GM15510 (cell line): ENCODE measurements around the gene EML4.

ENCODE experiments used
- POLR2A ChIP-seq: IDR thresholded peaks from 3 replicates; pipeline ENCODE4 v1.6.1; 2011; ENCODE audit warnings: borderline replicate concordance; ENCODE audit not compliant: insufficient read length; ENCODE audit errors: extremely low read depth

EML4 gene

GRCh38 chr2:42307180-42307579, 138.0 kb downstream of the EML4 start:
- TF ChIP-seq POLR2A, result no peak

GRCh38 chr2:42309366-42309765, 140.2 kb downstream of the EML4 start:
- TF ChIP-seq POLR2A, result no peak

- TF ChIP-seq POLR2A, result no peak
These were observed 140.9 kb downstream of the EML4 start for GRCh38 chr2:42310007-42310515.

GRCh38 chr2:42312106-42312505, 143.0 kb downstream of the EML4 start:
- TF ChIP-seq POLR2A, result no peak

GRCh38 chr2:42314892-42315468, 145.8 kb downstream of the EML4 start:
- no peak for TF ChIP-seq POLR2A

- TF ChIP-seq POLR2A, result no peak
These were observed 146.8 kb downstream of the EML4 start for GRCh38 chr2:42315844-42316470.

- TF ChIP-seq POLR2A, result no peak
These were observed 147.8 kb downstream of the EML4 start for GRCh38 chr2:42316910-42317309.

GRCh38 chr2:42317486-42317885, 148.3 kb downstream of the EML4 start:
- TF ChIP-seq POLR2A, result no peak

- no peak for TF ChIP-seq POLR2A
These were observed 148.8 kb downstream of the EML4 start for GRCh38 chr2:42317945-42318344.

- no peak for TF ChIP-seq POLR2A
These were observed 150.1 kb downstream of the EML4 start for GRCh38 chr2:42319265-42319664.

- no peak for TF ChIP-seq POLR2A
These were observed 152.4 kb downstream of the EML4 start for GRCh38 chr2:42321452-42322064.

GRCh38 chr2:42324244-42324643, 155.1 kb downstream of the EML4 start:
- no peak for TF ChIP-seq POLR2A

- no peak for TF ChIP-seq POLR2A
These were observed 155.8 kb downstream of the EML4 start for GRCh38 chr2:42324949-42325348.

GRCh38 chr2:42325609-42326008, 156.5 kb downstream of the EML4 start:
- TF ChIP-seq POLR2A, result no peak

- TF ChIP-seq POLR2A, result no peak
These were observed 158.0 kb downstream of the EML4 start for GRCh38 chr2:42327125-42327524.
